Activated CD4-positive, alpha-beta T cell treated with anti-CD3 and anti-CD28 coated beads for 4 hours (primary cell): ENCODE results near the gene MT1B.
"Not testable (repeated sequence)": the region's sequence is repeated elsewhere in the genome, so short reads cannot be mapped to it uniquely, and the experiment has no call there.

ENCODE experiments used
- DNase-seq, 2 donors: peaks; one replicate each; pipeline ENCODE4 v3.0.0-alpha.2; 2020

Gene MT1B

GRCh38 chr16:56640076-56640475, 11.6 kb upstream of the MT1B start:
- DNase-seq, result no peak

GRCh38 chr16:56641166-56641565, 10.5 kb upstream of the MT1B start:
- no peak for DNase-seq

DNA sequence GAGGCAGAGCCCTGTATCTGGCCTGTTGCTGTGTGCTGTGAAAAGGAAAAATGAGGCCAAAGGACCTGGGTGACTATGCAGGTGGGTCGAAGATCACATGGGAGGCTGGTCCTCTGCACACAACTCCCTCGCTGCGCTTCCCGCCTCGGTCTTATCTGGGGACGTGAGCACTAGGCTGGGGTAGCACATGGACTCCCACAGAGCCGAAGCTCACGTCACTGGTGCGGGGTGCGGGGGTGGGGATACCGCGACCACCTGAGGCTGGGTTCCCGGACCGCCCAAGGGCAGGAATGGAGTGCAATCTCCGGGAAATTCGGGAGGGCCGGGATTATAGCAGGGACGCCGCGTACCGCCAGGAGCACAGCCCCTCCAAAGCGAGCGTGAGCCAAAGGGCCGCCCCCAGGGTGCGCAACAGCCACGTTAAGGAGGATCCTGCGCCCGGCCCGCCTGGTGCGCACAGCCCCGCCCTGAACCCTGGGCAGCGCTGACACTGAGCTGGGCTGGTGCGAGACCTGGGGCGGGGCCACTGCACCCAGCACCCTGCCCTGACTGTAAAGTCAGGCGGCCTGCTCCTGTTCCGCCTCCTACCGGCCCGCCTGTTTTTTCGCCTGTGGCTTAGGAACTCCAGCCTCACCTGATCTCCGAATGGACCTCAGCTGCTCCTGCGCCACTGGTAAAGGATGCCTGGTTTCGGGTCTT, 8.5 kb upstream of the MT1B start:
- peak; percentile 68 for DNase-seq

DNA sequence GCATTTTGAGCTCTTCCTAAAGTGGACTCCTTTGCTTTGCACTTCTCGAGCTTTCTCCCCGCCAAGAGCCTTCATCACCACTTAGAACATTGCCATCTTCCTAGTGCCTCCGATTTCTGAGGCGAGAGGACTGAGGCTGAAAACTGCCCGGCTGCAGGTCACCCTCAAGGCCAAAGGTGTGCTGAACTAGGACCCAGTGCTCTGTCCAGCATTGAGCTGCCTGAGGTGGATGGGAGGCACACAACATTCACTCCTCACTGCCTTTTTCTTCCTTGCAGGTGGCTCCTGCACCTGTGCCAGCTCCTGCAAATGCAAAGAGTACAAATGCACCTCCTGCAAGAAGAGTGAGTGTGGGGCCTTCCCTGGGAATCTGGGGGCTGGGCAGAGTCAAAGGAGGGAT, 7.9 kb upstream of the MT1B start:
- no peak for DNase-seq

- no peak for DNase-seq
Measured at GRCh38 chr16:56645311-56645710, 6.4 kb upstream of the MT1B start.

DNA sequence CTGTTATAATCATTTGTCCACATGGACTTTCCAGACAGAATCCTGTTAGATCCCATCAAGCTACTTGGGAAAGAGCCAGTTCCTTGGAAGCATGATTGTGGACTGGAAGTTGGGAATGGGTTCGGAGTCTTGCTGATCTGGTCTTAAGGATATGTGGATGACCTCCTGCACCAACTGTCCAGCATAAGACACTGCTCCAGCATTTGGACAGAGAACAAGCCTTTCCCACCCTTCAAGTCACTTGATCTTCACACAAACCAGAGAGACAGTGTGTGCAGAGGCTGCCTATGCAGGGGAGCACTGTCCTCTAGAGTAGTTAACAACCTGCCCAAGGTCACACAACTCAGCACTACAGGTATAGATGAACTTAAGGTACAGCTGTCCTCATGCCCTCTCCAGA, 5.8 kb upstream of the MT1B start:
- no peak for DNase-seq

DNA sequence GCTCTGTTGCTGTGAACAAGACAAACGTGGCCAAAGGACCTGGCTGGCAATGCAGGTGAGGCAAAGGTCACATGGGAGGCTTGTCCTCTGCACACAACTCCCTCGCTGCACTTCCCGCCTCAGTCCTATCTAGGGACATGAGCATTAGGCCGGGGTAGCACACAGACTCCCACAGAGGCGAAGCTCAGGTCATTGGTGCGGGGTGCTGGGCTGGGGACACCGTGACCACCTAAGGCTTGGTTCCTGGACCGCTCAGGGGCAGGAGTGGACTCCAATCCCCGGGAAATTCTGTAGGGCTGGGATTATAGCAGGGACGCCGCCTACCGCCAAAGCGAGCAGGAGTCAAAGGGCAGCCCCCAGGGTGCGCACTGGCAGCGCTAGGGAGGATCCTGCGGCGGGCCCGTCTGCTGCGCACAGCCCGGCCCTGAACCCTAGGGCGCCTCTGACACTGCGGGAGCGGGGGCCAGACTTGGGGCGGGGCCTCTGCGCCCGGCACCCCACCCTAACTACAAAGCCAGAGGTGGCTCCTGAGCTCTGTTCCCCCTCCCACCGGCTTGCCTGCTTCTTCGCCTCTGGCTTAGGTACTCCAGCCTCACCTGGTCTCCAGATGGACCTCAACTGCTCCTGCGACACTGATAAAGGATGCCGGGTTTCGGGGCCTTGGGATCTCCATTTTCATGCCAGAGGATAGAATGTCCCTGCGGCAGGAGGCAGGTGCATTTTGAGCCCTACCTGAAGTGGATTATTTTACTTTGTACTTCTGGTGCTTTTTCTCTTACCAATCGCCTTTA, 3.9 kb upstream of the MT1B start:
- no peak for DNase-seq

- no peak for DNase-seq
Measured at GRCh38 chr16:56649271-56649670, 2.4 kb upstream of the MT1B start.

- DNase-seq, result no peak
Measured at GRCh38 chr16:56649820-56650219, 1.9 kb upstream of the MT1B start.

DNA sequence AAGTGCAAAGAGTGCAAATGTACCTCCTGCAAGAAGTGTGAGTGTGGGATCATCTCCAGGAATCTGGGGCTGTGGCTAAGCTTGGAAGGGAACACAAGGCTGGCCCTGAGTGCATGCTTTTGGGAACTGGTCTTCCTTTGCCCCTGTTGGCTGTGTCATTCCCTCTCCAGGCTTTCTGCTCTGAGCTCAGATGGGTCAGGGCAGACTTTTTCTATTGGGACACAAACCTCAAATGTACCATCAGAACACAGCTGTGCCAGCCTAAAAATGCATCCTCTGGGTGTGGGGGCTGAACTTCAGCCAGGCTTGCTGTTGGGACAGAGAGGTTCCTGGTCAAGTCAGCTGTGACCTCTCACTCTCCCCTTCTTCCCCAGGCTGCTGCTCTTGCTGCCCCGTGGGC, 914 bp downstream of the MT1B start:
- DNase-seq, result no peak

DNA sequence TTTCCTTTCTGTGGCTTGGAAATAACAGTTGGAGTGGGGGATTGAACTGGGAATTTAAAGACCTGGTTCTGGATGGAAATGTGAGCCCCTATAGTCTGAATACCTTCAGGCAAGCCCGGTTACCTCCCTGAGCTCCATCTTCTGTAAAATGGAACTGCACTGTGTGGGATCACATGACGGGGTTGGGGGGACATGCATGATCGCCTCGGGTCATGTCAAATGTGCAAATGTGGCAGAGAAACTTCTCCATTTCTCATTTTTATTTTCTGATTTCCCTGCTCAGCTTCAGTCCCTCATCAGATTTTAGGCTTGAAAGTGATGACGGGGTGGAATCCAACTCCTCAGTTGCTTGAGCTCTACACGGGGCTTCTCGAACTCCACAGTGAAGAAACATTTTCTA, 1.5 kb downstream of the MT1B start:
- DNase-seq, result no peak

DNA sequence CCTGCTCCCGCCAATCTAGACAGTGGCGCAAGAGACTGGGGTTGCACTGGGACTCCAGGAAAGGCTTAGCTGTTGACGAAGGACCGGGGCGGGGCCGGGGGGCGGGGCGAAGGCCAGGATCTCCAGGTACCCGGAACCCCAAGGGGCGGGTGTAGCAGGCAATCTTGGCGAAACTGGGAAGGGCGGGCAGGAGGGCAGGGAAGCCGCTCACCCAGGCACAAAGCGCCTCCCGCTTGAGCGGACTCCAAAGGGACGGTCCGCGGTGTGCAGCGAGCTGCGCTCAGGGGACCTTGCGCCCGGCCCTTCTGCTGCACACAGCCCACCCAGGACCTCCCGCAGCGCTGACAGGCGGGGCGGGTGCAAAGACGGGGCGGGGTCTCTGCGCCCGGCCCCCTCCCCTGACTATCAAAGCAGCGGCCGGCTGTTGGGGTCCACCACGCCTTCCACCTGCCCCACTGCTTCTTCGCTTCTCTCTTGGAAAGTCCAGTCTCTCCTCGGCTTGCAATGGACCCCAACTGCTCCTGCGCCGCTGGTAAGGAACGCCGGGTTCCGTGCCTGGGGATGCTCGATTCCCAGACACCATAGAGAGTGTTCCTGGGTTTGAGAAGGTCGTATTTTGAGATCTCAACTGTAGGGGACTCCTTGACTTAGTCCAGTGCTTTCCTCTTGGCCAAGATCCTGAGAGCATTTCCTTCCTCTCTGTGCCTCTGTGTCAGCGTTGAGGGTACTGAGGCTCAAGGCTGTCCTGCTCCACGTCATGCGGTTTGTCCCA, 6.1 kb downstream of the MT1B start, which contains the start of gene MT1F:
Gene MT1F (plus strand): TSS at position 405 of the 772 bp plus-strand sequence. CDS start 100 bp downstream, at position 505.
- DNase-seq, result peak; percentile 55 to 63

GRCh38 chr16:56658327-56658875, 6.7 kb downstream of the MT1B start:
- DNase-seq, result no peak

- no peak for DNase-seq
Measured at GRCh38 chr16:56662357-56663354, 11.0 kb downstream of the MT1B start.

- DNase-seq, result no peak
Measured at GRCh38 chr16:56664506-56664905, 12.8 kb downstream of the MT1B start.

GRCh38 chr16:56665286-56666261, 13.9 kb downstream of the MT1B start:
- not testable (repeated sequence) for DNase-seq

DNA sequence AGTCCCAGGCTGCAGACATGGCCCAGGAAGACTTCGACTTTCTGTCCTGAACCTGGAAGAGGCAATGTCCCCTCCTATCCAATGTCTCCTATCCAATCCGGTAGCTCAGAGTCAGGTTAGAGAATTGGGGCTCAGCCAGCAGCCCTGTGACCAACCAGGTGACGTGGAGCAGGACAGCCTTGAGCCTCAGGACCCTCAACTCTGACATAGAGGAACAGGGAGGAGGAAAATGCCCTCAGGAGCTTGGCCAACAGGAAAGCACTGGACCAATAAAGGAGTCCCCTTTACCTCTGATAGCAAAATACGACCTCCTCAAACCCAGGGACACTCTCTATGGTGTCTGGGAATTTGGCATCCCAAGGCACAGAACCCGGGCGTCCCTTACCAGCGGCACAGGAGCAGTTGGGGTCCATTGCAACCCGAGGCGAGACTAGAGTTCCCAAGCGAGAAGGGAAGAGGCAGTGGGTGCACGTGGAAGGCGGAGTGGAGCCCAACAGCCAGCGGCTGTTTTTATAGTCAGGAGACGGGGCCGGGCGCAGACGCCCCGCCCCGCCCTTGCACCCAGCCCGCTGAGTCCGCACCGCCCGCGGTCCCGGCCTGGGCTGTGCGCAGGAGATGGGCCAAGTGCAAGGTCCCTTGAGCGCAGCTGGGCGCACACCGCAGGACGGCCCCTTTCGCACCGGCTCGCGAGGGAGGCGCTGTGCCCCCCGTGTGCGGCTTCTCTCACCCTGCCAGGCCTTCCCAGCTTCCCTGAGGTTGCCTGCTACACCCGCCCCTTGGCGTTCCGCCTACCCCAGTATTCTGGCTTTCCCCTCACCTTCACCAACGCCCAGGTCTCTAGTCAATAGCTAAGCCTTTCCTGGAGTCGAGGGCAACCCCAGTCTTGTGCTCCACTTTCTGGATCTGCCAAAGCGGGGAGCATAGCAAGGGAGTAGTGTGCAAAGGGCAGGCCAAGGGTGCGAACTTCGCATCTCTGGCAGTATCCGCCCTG, 16.2 kb downstream of the MT1B start, which contains the start of gene MT1G:
Gene MT1G (minus strand): TSS at position 485 of the 991 bp plus-strand sequence. CDS start 72 bp downstream, at position 413.
- DNase-seq, result no peak

GRCh38 chr16:56669005-56669839, 17.5 kb downstream of the MT1B start, which contains the start of gene MT1H:
MT1H (plus strand) TSS chr16:56669814; CDS start chr16:56669885, 71 bp downstream.
- no peak for DNase-seq
